Sigmoid colon (tissue), 4 donors: ENCODE measurements around the gene CLPX.

Experiments
- EP300 ChIP-seq, 4 donors: sonication (generic); formaldehyde crosslinking; IDR thresholded peaks; one replicate each; pipeline ENCODE4 v1.6.1; 2017; ENCODE audit warnings: antibody characterized with exemption in 4 of 4
- POLR2A ChIP-seq, 2 donors: fragments of 450-650 bp; IDR thresholded peaks; one replicate each; pipeline ENCODE4 v1.6.1; 2016; ENCODE audit warnings: antibody characterized with exemption in 2 of 2, mild to moderate bottlenecking in 2 of 2, moderate library complexity in 2 of 2
- POLR2AphosphoS5 ChIP-seq, 4 donors: sonication (generic); formaldehyde crosslinking; IDR thresholded peaks; one replicate each; pipeline ENCODE4 v1.6.1; 2017; ENCODE audit warnings: antibody characterized with exemption in 4 of 4
- TF ChIP-seq, protein P1 (sequence below), 4 experiments: fragments of 450-650 bp in 3 of 4; fragments of 200-600 bp in 1 of 4; IDR thresholded peaks; one replicate each; pipeline ENCODE4 v1.5.1; 2016 to 2019; ENCODE audit warnings: antibody characterized with exemption in 4 of 4, mild to moderate bottlenecking in 3 of 4, moderate library complexity in 2 of 4

DNA sequence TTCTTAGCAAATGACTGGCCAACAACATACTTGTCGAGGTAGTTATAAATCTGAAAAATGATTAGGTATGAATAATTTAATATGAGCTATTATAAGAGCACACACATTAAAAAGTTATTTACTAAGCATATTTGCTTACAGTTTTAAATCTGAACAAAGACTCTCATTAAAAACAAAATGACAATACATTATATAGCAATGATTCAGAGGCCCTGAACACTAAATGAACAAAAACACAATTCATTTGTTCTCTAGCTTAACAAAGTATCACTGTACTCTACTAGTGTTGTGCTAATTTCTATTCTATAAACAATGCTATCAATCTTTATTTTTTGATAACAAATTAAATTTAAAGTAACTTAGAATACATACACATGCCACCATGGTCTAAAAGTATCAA lies 21.0 kb downstream of the CLPX start:
- TF ChIP-seq, protein P1, sequence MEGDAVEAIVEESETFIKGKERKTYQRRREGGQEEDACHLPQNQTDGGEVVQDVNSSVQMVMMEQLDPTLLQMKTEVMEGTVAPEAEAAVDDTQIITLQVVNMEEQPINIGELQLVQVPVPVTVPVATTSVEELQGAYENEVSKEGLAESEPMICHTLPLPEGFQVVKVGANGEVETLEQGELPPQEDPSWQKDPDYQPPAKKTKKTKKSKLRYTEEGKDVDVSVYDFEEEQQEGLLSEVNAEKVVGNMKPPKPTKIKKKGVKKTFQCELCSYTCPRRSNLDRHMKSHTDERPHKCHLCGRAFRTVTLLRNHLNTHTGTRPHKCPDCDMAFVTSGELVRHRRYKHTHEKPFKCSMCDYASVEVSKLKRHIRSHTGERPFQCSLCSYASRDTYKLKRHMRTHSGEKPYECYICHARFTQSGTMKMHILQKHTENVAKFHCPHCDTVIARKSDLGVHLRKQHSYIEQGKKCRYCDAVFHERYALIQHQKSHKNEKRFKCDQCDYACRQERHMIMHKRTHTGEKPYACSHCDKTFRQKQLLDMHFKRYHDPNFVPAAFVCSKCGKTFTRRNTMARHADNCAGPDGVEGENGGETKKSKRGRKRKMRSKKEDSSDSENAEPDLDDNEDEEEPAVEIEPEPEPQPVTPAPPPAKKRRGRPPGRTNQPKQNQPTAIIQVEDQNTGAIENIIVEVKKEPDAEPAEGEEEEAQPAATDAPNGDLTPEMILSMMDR (IDR thresholded peaks at IDR 0.05): no peak
- TF ChIP-seq EP300 (IDR thresholded peaks at IDR 0.05) (no peak), POLR2AphosphoS5 (IDR thresholded peaks at IDR 0.05) (no peak), POLR2A (IDR thresholded peaks at IDR 0.05) (no peak)
